ENCODE measurements around the gene PDE1A. TPM values are rescaled to one million over a fixed set of nuclear protein-coding genes. Genes with fewer than 3 reads are reported as not detected.

The PDE1A gene
- total RNA-seq, 3 donors from 2014 or later (not counting 1 experiment from before 2014, with no cell fraction given), result not detected

GRCh38 chr2:182230561-182230960 is 196.3 kb downstream of the PDE1A start:
- ATAC-seq (no peak), DNase-seq (no peak)
- Histone ChIP-seq H3K9me3 (ENCODE audit: control insufficient read depth, insufficient read depth, low read length) (no peaks in the 10 kb centered on the region), H3K27ac (ENCODE audit: low read length) (no peak overlapping the region), H3K27me3 (ENCODE audit: control insufficient read depth, insufficient read depth, low read length) (no peaks in the 10 kb centered on the region), H3K4me3 (ENCODE audit: low read length) (no peak overlapping the region), H3K4me1 (ENCODE audit: control insufficient read depth, insufficient read depth, low read length) (no peaks in the 10 kb centered on the region), H3K36me3 (ENCODE audit: control insufficient read depth, insufficient read depth, low read length) (no peaks in the 10 kb centered on the region)
- Mint-ChIP-seq H3K27me3 (ENCODE audit: low read depth in 2 of 2) (no peaks in the 10 kb centered on the region), H3K36me3 (no peaks in the 10 kb centered on the region), H3K9me3 (no peaks in the 10 kb centered on the region), H3K4me1 (no peaks in the 10 kb centered on the region), H3K27ac (no peak overlapping the region), H3K4me3 (no peak overlapping the region)
- intact Hi-C loops (cut with micrococcal nuclease), result no loop called here
- TF ChIP-seq CTCF (IDR thresholded peaks at IDR 0.05), result no peak

GRCh38 chr2:182229297-182229696 is 197.5 kb downstream of the PDE1A start:
- no peaks in the 10 kb centered on the region for H3K4me1 ChIP-seq (ENCODE audit: control insufficient read depth, insufficient read depth, low read length)
- 43% methylated on average over 1 of the region's 2 CpGs for WGBS (ENCODE audit: insufficient coverage)
- no peak for DNase-seq
- no peak overlapping the region for H3K27ac Mint-ChIP-seq
- no peaks in the 10 kb centered on the region for H3K36me3 Mint-ChIP-seq
- H3K27ac ChIP-seq (ENCODE audit: low read length), result no peak overlapping the region
- no peaks in the 10 kb centered on the region for H3K9me3 ChIP-seq (ENCODE audit: control insufficient read depth, insufficient read depth, low read length)
- no peak for ATAC-seq
- no peaks in the 10 kb centered on the region for H3K27me3 Mint-ChIP-seq (ENCODE audit: low read depth in 2 of 2)
- H3K9me3 Mint-ChIP-seq, result no peaks in the 10 kb centered on the region
- no peak overlapping the region for H3K4me3 ChIP-seq (ENCODE audit: low read length)
- no peaks in the 10 kb centered on the region for H3K36me3 ChIP-seq (ENCODE audit: control insufficient read depth, insufficient read depth, low read length)
- H3K27me3 ChIP-seq (ENCODE audit: control insufficient read depth, insufficient read depth, low read length), result no peaks in the 10 kb centered on the region
- H3K4me1 Mint-ChIP-seq, result no peaks in the 10 kb centered on the region
- TF ChIP-seq CTCF (IDR thresholded peaks at IDR 0.05), result no peak
- H3K4me3 Mint-ChIP-seq, result no peak overlapping the region
- intact Hi-C loops (cut with micrococcal nuclease), result no loop called here

DNA sequence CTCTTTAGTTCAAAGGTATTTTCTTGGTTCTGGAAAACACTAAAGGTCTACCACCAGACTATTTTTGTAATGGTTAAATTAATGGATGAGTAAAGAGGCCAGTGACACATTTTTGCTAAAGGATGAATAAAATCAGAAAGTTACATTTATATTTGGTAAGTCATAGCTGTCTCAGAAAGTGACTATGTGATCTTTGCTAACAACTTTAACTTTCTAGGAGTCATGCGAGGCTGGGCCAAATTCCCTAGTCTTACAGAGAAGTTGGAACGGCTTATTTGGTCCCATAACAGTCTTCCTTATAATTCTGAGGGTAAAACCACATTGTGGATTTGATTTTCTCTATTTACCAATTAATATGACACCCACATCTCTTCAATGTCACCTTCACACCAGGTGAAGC is 198.1 kb downstream of the PDE1A start:
- Mint-ChIP-seq H3K4me3 (no peak overlapping the region), H3K27me3 (ENCODE audit: low read depth in 2 of 2) (no peaks in the 10 kb centered on the region), H3K36me3 (no peaks in the 10 kb centered on the region), H3K27ac (no peak overlapping the region), H3K9me3 (no peaks in the 10 kb centered on the region), H3K4me1 (no peaks in the 10 kb centered on the region)
- intact Hi-C loops (cut with micrococcal nuclease), result no loop called here
- ATAC-seq (no peak), DNase-seq (no peak)
- Histone ChIP-seq H3K9me3 (ENCODE audit: control insufficient read depth, insufficient read depth, low read length) (no peaks in the 10 kb centered on the region), H3K4me1 (ENCODE audit: control insufficient read depth, insufficient read depth, low read length) (no peaks in the 10 kb centered on the region), H3K27me3 (ENCODE audit: control insufficient read depth, insufficient read depth, low read length) (no peaks in the 10 kb centered on the region), H3K4me3 (ENCODE audit: low read length) (no peak overlapping the region), H3K27ac (ENCODE audit: low read length) (no peak overlapping the region), H3K36me3 (ENCODE audit: control insufficient read depth, insufficient read depth, low read length) (no peaks in the 10 kb centered on the region)
- 91% methylated on average over 2 of the region's 2 CpGs for WGBS (ENCODE audit: insufficient coverage)
- TF ChIP-seq CTCF (IDR thresholded peaks at IDR 0.05), result no peak

GRCh38 chr2:182228073-182228473 is 198.8 kb downstream of the PDE1A start:
- ATAC-seq (no peak), DNase-seq (no peak)
- WGBS (ENCODE audit: insufficient coverage), result 48% methylated on average over 2 of the region's 2 CpGs
- H3K4me1 Mint-ChIP-seq, result no peaks in the 10 kb centered on the region
- H3K27ac Mint-ChIP-seq, result no peak overlapping the region
- no peak overlapping the region for H3K4me3 Mint-ChIP-seq
- H3K4me3 ChIP-seq (ENCODE audit: low read length), result no peak overlapping the region
- intact Hi-C loops (cut with micrococcal nuclease), result no loop called here
- no peaks in the 10 kb centered on the region for H3K27me3 Mint-ChIP-seq (ENCODE audit: low read depth in 2 of 2)
- TF ChIP-seq CTCF (IDR thresholded peaks at IDR 0.05), result no peak
- no peak overlapping the region for H3K27ac ChIP-seq (ENCODE audit: low read length)
- no peaks in the 10 kb centered on the region for H3K36me3 ChIP-seq (ENCODE audit: control insufficient read depth, insufficient read depth, low read length)
- H3K27me3 ChIP-seq (ENCODE audit: control insufficient read depth, insufficient read depth, low read length), result no peaks in the 10 kb centered on the region
- H3K36me3 Mint-ChIP-seq, result no peaks in the 10 kb centered on the region
- no peaks in the 10 kb centered on the region for H3K4me1 ChIP-seq (ENCODE audit: control insufficient read depth, insufficient read depth, low read length)
- H3K9me3 ChIP-seq (ENCODE audit: control insufficient read depth, insufficient read depth, low read length), result no peaks in the 10 kb centered on the region
- no peaks in the 10 kb centered on the region for H3K9me3 Mint-ChIP-seq

Data from natural killer cell (primary cell).